ENCODE results near the gene IDH1. TPM values are rescaled to one million over a fixed set of nuclear protein-coding genes. Genes with fewer than 3 reads are reported as not detected.

Gene IDH1
- total RNA-seq, 3 donors from 2014 or later (not counting 1 experiment from before 2014, with no cell fraction given): 6.8 to 15.2 (median 12.2) TPM

DNA sequence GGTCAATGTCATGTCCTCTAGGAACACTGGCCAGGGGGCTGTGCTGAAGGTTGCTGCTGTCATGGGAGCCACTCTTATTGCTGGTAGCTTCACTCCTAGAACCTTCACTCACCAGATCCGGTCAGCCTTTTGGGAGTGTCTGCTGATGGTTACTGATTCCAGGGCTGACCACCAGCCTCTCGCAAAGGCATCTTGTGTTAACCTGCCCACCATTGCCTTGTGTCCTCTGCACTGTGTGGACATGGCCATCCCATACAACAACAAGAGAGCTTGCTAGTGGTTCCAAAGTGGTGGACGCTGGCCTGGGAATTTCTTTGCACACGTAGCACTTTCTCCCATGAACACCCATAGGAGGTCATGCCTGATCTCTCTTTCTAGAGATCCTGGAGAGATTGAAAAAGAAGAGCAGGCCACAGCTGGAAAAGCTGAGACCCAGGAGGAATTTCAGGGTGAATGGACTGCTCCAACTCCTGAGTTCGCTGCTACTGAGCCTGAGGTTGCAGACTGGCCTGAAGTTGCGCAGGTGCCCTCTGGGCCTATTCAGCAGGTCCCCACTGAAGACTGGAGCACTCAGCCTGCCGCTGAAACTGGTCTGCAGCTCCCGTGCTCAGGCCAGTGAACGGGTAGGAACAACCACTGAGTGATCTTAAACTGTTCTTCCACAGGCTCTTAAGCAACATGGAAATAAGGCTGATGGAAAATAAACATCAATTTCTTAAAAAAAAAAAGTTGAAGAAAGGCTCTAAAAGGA is 46.4 kb downstream of the IDH1 start:
- H3K27me3 Mint-ChIP-seq (ENCODE audit: low read depth in 2 of 2): peaks cover 0 to 6% of the 10 kb centered on the region in 2 donors
- no peak for ATAC-seq
- intact Hi-C loops (cut with micrococcal nuclease): no loop called here
- no peaks in the 10 kb centered on the region for H3K36me3 Mint-ChIP-seq
- no peaks in the 10 kb centered on the region for H3K9me3 Mint-ChIP-seq
- no peaks in the 10 kb centered on the region for H3K27me3 ChIP-seq (ENCODE audit: control insufficient read depth, insufficient read depth, low read length)
- TF ChIP-seq, protein P1, sequence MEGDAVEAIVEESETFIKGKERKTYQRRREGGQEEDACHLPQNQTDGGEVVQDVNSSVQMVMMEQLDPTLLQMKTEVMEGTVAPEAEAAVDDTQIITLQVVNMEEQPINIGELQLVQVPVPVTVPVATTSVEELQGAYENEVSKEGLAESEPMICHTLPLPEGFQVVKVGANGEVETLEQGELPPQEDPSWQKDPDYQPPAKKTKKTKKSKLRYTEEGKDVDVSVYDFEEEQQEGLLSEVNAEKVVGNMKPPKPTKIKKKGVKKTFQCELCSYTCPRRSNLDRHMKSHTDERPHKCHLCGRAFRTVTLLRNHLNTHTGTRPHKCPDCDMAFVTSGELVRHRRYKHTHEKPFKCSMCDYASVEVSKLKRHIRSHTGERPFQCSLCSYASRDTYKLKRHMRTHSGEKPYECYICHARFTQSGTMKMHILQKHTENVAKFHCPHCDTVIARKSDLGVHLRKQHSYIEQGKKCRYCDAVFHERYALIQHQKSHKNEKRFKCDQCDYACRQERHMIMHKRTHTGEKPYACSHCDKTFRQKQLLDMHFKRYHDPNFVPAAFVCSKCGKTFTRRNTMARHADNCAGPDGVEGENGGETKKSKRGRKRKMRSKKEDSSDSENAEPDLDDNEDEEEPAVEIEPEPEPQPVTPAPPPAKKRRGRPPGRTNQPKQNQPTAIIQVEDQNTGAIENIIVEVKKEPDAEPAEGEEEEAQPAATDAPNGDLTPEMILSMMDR (IDR thresholded peaks at IDR 0.05): no peak
- H3K4me3 Mint-ChIP-seq: no peak overlapping the region
- H3K4me1 Mint-ChIP-seq: no peaks in the 10 kb centered on the region
- no peaks in the 10 kb centered on the region for H3K9me3 ChIP-seq (ENCODE audit: control insufficient read depth, insufficient read depth, low read length)
- no peak overlapping the region for H3K4me3 ChIP-seq (ENCODE audit: low read length)
- WGBS (ENCODE audit: insufficient coverage): 88% methylated on average over 9 of the region's 9 CpGs
- no peak overlapping the region for H3K27ac ChIP-seq (ENCODE audit: low read length)
- no peaks in the 10 kb centered on the region for H3K4me1 ChIP-seq (ENCODE audit: control insufficient read depth, insufficient read depth, low read length)
- no peak overlapping the region for H3K27ac Mint-ChIP-seq
- no peaks in the 10 kb centered on the region for H3K36me3 ChIP-seq (ENCODE audit: control insufficient read depth, insufficient read depth, low read length)
- no peak for DNase-seq

DNA sequence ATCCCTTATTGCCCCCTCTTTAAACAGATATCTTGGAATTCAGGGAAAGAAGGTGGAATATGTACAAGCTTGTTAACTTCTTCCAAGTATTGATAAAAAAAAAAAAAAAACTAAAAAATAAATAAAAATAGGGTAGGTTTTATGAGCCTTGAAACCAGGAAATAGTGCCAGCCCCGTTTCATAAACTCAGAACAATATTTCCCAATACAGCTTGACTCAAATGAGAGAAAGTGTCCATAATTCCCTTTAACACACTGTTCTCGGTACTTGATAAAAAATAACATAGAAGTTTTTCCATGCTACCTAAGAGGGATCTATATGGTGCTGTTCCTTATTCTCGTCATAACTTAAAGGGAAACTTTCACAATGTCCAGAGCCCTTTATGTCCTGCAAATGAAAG is 47.1 kb downstream of the IDH1 start:
- no peaks in the 10 kb centered on the region for H3K36me3 Mint-ChIP-seq
- no peaks in the 10 kb centered on the region for H3K9me3 Mint-ChIP-seq
- DNase-seq: no peak
- no peaks in the 10 kb centered on the region for H3K9me3 ChIP-seq (ENCODE audit: control insufficient read depth, insufficient read depth, low read length)
- H3K4me3 ChIP-seq (ENCODE audit: low read length): no peak overlapping the region
- H3K27ac Mint-ChIP-seq: no peak overlapping the region
- H3K27me3 Mint-ChIP-seq (ENCODE audit: low read depth in 2 of 2): peaks cover 0 to 6% of the 10 kb centered on the region in 2 donors
- no peaks in the 10 kb centered on the region for H3K36me3 ChIP-seq (ENCODE audit: control insufficient read depth, insufficient read depth, low read length)
- no peaks in the 10 kb centered on the region for H3K27me3 ChIP-seq (ENCODE audit: control insufficient read depth, insufficient read depth, low read length)
- no peak for ATAC-seq
- TF ChIP-seq, protein P1 (IDR thresholded peaks at IDR 0.05): no peak
- intact Hi-C loops (cut with micrococcal nuclease): no loop called here
- WGBS (ENCODE audit: insufficient coverage): 89% methylated on average over 3 of the region's 3 CpGs
- H3K27ac ChIP-seq (ENCODE audit: low read length): no peak overlapping the region
- no peak overlapping the region for H3K4me3 Mint-ChIP-seq
- H3K4me1 ChIP-seq (ENCODE audit: control insufficient read depth, insufficient read depth, low read length): no peaks in the 10 kb centered on the region
- H3K4me1 Mint-ChIP-seq: no peaks in the 10 kb centered on the region

DNA sequence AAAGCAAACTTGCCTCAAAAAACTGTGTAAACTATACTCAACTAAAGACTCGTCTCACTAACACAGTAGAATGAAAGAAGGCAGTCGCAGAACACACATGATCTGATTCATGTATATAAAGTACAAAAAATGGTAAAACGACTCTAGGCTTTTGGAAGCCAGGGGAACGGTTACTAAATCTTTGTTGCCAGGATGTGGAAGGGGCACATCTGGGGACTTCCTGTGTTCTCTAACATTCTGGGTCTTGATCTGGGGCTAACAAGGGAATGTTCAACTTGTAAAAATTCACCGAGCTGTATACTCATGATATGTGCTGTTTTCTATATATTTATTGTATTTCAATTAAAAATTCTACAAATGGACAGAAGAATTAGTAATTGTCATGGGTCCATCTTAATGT is 50.7 kb downstream of the IDH1 start:
- Mint-ChIP-seq H3K36me3 (no peaks in the 10 kb centered on the region), H3K4me3 (no peak overlapping the region), H3K27ac (no peak overlapping the region), H3K4me1 (no peaks in the 10 kb centered on the region), H3K27me3 (ENCODE audit: low read depth in 2 of 2) (peaks cover 0 to 1% of the 10 kb centered on the region in 2 donors), H3K9me3 (no peaks in the 10 kb centered on the region)
- no peak for DNase-seq
- WGBS (ENCODE audit: insufficient coverage): 14% methylated on average over 3 of the region's 5 CpGs
- Histone ChIP-seq H3K36me3 (ENCODE audit: control insufficient read depth, insufficient read depth, low read length) (no peaks in the 10 kb centered on the region), H3K9me3 (ENCODE audit: control insufficient read depth, insufficient read depth, low read length) (no peaks in the 10 kb centered on the region), H3K4me3 (ENCODE audit: low read length) (no peak overlapping the region), H3K4me1 (ENCODE audit: control insufficient read depth, insufficient read depth, low read length) (no peaks in the 10 kb centered on the region), H3K27me3 (ENCODE audit: control insufficient read depth, insufficient read depth, low read length) (no peaks in the 10 kb centered on the region), H3K27ac (ENCODE audit: low read length) (no peak overlapping the region)
- no peak for ATAC-seq
- TF ChIP-seq, protein P1 (IDR thresholded peaks at IDR 0.05): no peak
- intact Hi-C loops (cut with micrococcal nuclease): no loop called here

DNA sequence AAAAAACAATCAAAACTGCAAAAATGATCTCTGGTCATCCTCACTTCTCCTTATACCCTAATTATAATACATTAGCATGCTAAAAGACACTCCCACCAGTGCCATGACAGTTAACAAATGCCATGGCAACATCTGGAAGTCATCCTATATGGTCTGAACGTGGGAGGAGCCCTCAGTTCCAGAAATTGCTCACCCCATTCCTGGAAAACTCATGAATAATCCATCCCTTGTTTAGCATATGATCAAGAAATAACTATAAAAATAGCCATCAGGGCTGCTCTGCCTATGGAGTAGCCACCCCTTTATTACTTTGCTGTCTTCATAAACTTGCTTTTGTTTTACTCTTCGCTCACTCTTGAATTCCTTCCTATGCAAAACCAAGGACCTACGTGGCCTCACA is 59.3 kb downstream of the IDH1 start:
- no peak overlapping the region for H3K4me3 Mint-ChIP-seq
- 83% methylated on average over 3 of the region's 3 CpGs for WGBS (ENCODE audit: insufficient coverage)
- no peaks in the 10 kb centered on the region for H3K9me3 Mint-ChIP-seq
- no peak overlapping the region for H3K27ac ChIP-seq (ENCODE audit: low read length)
- no peak overlapping the region for H3K27ac Mint-ChIP-seq
- H3K4me3 ChIP-seq (ENCODE audit: low read length): no peak overlapping the region
- H3K9me3 ChIP-seq (ENCODE audit: control insufficient read depth, insufficient read depth, low read length): no peaks in the 10 kb centered on the region
- no peaks in the 10 kb centered on the region for H3K27me3 ChIP-seq (ENCODE audit: control insufficient read depth, insufficient read depth, low read length)
- H3K36me3 ChIP-seq (ENCODE audit: control insufficient read depth, insufficient read depth, low read length): no peaks in the 10 kb centered on the region
- intact Hi-C loops (cut with micrococcal nuclease): no loop called here
- no peaks in the 10 kb centered on the region for H3K36me3 Mint-ChIP-seq
- no peaks in the 10 kb centered on the region for H3K4me1 Mint-ChIP-seq
- TF ChIP-seq, protein P1 (IDR thresholded peaks at IDR 0.05): no peak
- no peak for ATAC-seq
- H3K27me3 Mint-ChIP-seq (ENCODE audit: low read depth in 2 of 2): no peaks in the 10 kb centered on the region
- H3K4me1 ChIP-seq (ENCODE audit: control insufficient read depth, insufficient read depth, low read length): no peaks in the 10 kb centered on the region
- no peak for DNase-seq

All from natural killer cell (primary cell).